Measurements from ENCODE around the gene LCLAT1.

DNA sequence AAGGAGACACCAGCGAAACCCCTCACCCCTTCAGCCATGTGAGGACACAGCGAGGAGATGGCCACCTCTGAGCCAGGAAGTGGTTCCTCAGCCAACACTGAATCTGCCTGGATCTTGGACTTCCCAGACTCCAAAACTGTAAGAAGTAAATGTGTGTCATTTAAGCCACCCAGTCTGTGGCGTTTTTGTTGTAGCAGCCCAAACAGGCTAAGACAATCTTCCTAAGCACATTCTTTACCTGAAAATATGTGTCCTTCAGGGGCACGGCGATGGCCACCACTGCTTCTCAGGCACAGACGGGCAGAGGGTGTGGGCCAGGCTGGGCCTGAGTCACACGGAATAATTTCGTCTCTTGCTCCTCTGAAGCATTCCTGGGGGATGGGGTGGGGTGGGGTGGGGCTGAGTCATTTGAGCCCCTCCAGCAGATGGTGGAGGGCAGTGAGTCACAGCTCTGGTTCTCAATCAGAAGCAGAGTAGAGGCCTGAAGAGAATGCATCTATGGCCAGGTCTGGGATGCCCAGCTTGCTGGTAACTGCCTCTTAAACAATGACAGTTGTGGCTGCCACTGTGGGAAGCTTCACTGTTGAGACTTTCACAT lies 217.8 kb downstream of the LCLAT1 start:
- no peak for TF ChIP-seq EZH2 (IDR thresholded peaks at IDR 0.05)
- no peak for TF ChIP-seq POLR2AphosphoS5 (IDR thresholded peaks at IDR 0.05; ENCODE audit: borderline replicate concordance, low read depth, low read length)
- no peak for TF ChIP-seq FOXP2 (optimal IDR thresholded peaks at IDR 0.05; ENCODE audit: control extremely low read depth, extremely low read length, insufficient read depth)

All from SK-N-MC (cell line).